Stimulated activated CD4-positive, alpha-beta T cell treated with anti-CD3 and anti-CD28 coated beads, Interleukin-15, amount 100 ng/mL, for 1 hour (primary cell): Measurements from ENCODE around the gene PITPNM3.

Source experiments
- DNase-seq, 2 donors: peaks; one replicate each; pipeline ENCODE4 v3.0.0-alpha.2; 2020; ENCODE audit warnings: low read depth in 1 of 2, low spot score in 1 of 2

Gene PITPNM3

DNA sequence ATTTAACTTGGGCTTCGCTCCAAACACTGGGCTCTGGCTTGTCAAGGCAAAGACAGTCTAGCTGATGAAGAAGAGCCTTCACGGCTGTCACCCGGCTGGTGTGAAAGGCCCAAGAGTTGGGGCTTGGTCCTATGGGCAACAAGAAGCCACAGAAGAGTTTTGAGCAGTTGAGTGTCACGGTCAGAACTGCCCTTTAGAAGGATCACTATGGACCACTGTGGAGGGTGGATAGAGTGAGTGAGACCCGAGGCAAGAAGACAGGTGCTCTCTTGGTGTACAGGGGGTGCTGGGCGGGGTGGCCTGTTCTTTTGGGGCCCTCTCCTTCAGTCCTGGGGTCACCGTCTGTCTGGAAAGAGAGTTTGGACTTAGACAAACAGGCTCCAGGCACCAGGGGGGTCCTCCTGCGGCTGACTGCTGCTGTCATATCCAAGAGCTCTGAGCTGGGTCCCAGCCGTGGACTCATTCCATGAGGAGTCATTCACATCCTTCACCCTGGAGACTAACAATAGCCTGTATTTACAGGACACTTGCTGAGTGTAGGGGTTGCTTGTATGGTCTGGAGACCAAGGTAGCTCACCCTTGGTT is 109.7 kb downstream of the PITPNM3 start:
- no peak for DNase-seq

DNA sequence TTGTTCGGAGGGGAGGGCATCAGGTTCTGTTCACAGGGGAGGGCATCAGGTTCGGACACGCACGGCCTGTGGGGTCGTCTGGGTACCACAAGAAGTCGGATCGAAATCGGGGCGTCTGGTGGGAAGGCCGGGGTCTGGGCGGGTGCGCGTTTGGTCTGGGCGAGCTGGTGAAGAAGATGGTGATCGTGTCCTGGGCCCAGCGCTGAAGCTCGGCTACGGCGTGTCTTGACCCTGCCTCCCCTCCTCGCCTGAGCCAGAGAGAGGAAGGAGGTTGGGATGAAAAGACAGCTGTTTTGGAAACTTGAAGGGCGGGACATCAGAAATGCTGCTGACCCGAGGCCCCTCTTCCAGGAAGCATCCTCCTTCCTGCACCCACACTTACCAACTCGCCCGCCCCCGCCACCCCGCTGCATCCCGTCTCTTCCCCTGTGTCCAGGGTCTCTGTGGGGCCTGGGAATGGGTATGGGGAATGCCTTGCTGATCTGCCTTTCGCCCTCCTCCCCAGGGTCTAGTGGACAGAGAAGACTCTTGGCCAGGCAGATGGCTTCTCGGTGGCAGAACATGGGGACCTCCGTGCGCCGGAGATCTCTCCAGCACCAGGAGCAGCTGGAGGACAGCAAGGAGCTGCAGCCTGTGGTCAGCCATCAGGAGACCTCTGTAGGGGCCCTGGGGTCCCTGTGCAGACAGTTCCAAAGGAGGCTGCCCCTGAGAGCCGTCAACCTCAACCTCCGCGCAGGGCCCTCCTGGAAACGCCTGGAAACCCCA is 111.6 kb downstream of the PITPNM3 start:
- no peak for DNase-seq

DNA sequence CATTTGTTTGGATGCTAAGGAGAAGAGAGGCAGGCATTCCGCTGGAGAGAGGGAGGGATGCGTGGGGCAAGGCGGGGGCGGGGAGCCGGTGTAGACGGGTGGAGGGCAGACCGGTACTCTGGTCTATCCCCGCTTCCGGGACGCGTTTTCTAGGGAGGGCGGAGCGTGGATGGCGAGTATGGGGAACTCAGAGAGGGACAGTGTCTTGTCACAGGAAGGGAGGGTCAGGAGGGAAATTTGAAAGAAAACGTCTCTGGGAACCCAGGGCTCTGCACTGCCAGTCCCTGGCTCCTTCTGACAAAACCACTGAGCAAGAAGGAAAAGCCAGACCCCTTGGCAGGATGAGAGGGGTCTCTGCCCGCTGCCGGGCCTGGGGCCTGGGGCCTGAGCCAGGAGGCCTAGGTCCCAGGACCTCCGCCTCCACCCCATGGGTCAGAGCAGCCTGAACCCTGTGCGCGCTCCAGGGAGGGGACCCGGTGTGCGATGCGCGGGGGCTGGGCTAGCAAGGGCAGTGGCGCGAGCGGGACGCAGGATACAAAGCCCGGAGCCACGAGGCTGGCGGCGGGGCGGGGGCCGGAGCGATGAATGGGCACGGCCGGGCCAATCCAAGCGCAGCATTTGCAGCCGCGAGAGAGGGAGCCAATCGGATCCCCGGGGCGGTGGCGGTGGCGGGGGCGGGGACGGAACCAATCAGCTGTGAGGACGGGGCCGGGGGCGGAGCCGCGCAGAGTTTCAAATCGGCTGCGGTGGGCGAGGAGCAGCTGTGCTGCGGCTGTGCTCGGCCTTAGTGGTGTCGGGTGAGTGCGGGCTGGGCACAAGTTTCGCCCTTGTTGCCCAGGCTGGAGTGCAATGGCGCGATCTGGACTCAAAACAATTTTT is 112.4 kb downstream of the PITPNM3 start, which contains the start of gene PIMREG:
Gene PIMREG, plus strand, starts transcription at position 764 of the 879 bp plus-strand sequence. CDS start 656 bp downstream, outside the sequence.
- peak; percentile 83 to 91 for DNase-seq

DNA sequence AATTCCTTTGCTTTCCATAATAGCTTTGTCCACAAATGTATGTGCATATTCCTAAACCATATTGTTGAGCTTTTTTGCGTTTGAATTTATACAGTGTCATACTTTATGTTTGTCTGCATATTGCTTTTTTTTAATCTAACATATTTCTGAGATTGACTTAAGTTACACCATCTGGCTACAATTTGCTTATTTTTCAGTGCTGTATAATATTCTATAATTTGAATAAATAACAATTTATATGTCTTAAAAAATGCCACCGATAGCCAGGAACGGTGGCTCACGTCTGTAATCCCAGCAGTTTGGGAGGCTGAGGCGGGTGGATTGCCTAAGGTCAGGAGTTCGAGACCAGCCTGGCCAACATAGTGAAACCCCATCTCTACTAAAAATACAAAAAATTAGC is 113.6 kb downstream of the PITPNM3 start:
- no peak for DNase-seq

DNA sequence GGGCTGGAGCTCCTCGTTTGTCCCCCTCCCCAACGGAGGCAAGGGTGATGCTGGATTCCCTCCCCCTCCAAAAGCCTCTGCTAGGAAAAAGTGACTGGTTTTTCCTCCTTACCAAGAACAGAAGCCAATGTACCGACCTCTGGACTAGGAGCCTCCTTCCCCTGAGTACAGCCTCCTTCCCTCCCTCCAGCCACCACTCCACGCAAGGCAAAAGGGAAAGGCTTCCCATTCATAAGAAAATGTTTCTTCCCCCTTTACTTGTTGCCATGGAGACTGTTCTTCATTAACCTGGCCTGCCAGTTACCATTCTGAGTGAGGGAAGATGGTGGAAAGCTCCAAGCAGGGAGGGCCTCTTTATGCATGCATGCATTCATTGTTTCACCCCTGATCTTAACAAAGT is 116.4 kb downstream of the PITPNM3 start:
- no peak for DNase-seq

DNA sequence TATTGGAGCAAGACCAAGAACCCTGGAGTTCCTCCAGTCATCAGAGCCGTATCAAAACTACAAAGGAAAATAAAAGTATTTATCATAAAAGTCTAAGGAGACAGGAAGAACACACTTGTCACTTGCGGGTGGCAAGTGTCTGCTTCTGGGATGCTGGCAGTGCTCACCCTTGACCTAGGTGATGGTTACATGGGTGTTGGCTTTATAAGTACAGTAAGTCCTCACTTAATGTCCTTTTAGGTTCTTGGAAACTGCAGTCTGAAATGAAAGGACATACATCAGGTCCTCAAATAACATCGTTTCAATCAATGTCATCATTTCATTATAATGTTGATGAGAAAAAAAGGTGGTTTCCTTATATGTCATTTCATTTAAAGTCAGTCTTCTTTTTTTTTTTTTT is 118.4 kb downstream of the PITPNM3 start:
- no peak for DNase-seq

DNA sequence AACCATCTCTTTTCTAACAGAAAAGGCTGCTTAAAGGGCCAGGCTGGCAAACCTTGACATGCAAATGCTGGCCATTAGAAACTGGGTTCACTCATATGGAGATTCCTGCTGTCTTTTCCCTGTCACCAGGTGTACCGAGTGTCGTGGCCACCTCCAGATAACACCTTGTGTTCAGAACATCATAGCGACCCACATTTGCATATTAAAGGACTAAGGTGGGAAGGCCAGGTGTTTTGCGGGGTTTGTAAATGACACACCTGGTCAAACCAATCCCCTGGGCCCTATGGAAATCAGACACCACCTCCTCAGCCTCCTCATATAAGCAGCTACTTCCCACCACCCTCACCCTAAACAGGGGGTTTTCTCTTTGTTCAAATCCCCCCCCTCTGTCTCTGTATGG is 118.9 kb downstream of the PITPNM3 start:
- no peak for DNase-seq

DNA sequence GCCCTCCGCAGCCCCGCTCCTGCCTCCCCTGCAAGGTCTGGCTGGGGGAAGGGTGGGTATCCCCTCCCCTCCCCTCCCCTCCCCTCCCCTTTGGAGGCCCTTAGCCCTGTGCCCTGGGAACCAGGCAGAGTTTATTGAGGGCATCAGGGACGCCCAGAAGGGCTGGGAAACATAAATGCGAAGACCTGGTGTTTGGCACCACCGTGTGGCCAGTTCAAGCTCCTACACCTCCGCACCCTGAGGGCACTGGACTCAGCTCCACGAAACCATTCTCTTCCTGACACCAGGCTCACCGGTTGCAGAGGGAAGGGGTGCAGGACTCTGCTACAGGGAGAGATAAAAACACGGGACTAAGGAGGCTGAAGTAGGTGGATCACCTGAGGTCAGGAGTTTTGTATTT is 120.4 kb downstream of the PITPNM3 start:
- peak; percentile 21 to 51 for DNase-seq

DNA sequence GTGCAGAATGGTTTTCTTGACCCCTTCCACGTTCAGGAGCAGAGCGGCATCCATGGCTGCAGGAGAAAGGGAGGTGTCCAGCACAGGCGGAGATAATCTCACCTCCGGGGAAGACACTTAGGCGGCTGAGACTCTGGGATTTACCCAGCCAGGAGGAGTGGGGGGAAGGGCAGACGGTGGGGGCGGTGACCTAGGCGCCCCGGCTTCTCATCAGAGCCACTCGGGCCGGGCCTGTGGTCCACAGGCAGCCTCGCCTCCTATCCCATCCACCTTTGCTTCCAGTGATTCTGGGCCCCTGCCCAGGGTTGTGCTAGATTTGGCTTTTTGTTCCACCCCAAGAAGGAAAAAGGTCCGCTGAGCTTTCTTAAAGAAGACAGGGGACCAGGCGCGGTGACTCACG is 121.3 kb downstream of the PITPNM3 start, which contains the start of gene AIPL1:
Gene AIPL1, minus strand, starts transcription at position 71 of the 400 bp plus-strand sequence. Its CDS starts 17 bp downstream, at position 54.
- DNase-seq: no peak

DNA sequence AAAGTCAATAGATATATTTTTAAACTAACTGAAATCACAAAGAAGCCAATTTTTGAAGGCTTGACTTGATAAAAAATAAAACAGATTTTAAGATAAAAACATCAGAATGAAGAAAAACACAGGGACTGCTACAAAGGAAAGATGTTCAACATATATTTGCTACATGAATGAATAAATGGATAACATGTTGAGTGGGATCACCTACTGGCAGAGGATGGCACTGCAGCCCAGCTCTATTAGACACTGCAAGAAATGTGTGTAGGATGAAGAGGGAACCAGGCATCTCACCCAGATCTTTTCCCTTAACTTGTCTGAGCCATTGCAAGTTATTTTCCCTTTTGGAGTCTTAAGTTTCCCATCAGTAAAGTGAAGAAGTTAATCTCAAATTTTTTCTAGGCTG is 125.6 kb downstream of the PITPNM3 start:
- DNase-seq: no peak

DNA sequence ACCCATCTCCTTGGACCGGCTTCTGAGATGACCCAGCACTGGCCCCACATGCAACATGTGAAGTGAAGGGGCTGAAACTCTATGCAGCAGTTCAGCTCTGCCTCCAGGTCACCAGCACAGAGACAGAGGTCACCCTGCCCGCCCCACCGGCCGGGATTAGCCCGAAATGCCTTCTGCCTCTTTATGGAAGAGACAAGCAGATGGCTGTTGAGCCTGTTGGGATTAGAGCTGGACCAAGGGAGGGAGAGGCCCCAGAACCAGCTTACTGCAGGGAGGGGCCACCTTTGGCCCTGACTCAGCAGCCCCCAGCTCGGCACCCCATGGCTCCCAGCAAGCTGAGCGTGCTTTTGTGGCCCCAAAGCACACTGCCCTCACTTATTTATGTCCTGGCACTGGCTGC is 127.1 kb downstream of the PITPNM3 start:
- no peak for DNase-seq

DNA sequence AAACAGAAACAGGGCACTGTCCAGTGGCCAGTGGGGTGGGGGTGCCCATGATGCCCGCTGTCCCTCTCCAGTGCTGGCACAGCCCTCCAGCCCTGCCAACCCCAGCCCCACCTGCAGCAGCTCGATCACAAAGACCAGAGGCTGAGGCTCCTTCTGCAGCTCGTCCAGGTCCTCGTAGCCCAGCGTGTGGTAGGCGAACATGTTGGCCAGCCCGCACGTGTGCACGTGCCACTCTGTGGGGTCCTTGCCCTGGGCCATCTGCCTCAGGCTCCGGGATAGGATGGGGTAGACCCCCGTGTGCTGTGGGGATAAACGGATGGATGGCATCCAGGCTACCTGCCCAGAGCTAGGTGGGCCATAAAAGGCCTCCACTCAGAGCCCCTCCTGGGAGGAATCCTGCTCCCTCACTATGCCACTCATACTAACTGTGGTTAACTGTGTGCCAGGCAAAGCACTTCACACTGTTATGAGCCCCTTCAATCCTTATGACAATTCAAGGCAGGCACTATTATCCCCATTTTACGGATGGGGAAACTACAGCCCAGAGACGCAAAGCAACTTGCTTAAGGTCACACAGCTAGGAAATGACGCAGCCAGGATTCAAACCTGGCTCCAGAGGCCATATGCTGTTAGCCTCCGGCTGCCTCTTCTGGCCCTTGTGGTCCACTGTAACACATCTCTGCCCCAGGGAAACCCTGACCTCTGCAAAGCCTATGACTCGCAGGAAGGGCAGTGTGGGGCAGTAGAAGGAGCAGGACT is 128.0 kb downstream of the PITPNM3 start:
- DNase-seq: no peak

DNA sequence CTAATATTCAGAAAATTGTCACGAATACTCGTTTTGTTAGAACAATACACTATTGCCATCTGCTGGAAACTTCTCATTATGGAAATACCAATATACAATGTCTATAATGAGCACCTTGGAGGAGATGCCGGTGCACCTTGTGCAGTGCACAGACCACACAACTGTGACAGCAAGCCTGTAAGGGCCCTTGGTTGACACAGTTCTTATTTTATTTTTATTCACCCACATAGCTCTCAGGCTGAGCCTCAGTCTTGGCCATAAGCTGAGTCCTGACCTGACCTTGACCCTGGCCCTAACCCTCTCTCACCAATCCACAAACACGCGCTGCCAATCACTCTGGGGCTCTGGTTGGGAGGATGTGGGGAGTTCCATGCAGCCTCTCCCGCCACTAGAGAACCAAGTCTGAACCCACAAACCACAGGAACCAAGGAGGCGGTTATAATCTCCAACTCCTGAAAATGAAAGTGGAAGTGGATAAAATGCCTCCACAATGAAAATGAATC is 129.0 kb downstream of the PITPNM3 start:
- no peak for DNase-seq

DNA sequence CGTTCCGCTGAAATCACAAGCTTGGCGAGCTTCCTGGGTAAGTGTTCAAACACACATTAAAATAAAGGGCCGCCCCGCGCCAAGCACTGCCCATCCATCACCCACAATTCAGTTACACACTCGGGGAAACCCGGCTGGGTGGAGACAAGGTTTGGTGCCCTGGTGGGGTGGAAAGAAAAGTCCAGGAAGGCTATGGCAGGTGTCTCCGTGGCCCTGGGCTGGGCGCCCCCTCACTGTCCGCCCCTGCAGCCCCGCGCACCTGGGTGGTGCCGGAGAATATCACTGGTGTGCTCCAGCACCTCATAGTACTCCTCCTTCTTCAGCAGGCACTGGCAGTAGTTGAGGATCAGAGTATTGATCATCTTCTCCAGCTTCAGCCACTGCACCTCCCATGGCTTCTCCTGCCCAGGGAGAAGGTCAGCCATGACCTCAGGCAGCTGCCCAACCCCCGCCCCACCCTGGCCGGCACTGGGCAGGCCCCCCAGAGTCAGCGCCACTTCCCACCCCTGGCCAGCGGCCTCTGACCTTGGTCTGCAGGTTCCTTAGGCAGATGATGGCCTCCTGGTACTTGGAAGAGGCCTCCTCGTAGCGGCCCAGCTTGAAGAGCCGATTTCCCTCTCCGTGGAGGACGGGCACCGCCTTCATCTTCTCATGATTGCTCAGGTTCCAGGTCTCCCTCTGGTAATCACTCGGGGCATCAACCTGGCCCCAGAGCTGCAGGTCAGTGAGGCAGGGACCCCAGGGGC is 129.8 kb downstream of the PITPNM3 start:
- no peak for DNase-seq

DNA sequence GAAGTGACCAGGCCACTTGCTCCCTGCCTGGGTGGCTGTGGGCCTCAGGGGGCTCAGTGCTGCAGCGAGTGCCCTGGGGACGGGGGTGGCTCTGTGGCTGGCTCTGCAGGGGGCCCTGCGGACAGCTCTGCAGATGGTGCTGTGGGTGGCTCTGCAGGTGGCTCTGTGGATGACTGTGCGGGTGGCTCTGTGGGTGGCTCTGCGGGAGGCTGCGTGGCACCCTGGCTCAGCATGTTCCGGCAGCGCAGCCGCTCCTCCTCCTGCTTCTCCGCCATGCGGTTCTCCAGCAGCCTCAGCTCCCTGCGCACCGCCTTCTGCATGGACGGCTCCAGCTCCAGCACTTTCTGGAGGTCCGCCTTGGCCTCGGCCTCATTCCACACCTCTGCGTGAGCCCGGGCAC is 130.9 kb downstream of the PITPNM3 start:
- no peak for DNase-seq

DNA sequence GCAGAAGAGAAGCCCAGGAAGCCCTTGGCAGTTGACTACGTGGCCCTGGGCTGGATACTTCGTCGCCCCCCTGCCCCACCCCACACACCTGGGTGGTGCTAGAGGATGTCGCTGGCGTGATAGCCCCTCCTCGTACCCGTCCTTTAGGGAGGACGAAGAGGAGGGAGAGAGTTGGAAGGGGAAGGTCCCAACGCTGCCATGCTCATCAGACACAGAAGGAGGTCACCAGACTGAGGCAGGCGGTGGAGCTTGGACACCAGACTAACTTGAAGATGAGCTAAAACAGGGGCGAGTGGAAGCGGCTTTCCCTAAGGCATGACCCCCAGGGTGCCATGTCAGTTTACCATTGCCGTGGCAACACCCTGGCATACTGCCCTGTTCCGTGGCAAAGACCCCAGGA is 132.4 kb downstream of the PITPNM3 start:
- DNase-seq: no peak

DNA sequence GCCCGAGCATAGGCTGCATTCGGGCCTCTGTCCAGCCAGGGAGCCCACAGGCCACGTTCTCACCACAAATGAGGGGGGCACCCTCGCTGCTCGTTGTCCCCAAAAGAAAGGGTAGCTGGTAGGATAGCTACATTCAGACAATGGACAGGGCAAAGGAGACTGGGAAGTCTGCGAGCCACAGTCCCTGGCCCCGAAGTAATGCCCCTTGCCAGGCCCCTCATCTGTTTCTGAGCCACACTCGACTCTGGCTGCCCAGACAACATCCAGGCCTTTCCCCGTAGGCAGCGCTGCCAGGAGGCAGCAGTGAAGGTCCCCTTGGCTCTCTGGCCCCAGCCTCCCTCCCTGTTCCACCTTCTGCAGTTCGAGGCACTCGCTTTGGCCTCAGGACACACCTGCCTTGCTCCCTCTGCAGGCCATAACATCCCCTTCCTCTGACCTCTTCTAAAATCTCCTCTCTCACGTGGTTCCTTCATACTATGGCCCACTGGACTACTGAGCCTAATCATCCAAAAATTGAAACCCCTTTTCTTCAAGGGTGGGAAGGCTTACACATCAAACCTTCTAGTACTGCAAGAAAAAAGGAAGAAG is 133.6 kb downstream of the PITPNM3 start:
- DNase-seq: no peak

DNA sequence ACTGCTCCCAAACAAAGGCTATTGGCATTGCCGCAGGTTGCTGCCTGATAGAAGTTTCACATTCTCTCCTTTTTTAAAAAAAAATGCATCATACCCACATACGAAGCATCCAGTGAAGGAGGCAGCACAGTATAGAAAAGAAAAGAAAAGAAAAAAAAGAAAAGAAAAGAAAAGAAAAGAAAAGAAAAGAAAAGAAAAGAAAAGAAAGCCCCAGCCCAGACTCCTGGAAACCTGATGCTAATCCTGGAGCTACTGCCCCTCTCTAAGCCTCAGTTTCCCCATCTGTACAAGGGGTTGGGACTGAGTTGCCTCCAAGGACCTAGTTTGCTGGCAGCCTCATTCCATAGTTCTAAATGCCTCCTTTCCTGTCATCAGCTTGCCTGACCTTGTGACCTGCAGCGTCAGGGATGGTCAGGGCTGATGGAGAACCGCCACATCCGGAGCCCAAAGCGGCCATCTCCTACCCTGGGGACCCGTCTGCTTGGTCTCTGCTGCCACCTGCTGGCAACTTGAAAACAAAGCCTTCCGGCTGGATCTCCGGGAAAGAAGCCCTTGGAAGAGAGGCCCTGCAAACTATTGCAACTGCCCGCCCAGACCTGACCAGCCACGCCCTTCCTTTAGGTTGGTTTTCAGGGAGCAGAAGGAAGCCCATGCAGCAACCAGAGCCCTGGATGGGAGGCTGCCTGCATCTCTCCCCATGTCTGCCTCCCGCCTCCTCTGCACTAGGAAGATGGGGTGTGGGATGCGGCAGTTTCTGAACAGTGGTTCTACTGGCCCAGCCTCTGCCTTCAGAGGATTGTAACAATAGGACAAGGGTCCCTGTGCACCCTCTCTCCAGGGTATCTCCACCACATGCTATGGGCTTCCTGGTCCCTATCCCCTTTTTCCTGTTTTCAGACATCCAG is 134.4 kb downstream of the PITPNM3 start:
- peak; percentile 38 to 60 for DNase-seq

DNA sequence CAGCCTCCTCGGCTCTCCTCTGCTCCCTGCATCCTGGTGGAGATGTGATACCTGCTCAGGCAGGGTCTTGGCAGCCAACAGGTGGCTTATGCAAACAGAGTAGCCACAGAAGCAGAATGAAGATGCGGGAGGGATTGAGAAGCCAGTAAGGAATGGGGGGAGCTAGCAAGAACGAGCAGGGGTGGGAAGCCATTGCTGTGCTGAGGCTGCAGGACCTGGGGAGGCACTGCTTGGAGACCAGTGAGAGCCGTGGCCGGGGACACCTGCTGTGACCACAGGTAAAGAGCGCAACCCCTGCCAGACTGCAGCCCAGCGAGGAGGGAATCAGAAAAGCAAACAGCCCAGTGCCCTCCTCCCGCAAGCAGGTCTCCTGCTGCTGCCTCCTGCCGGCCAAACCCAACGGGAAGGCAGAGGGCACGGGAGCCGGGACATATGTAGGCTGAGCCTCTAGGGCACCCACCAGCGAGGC is 136.1 kb downstream of the PITPNM3 start:
- DNase-seq: no peak
